IMR-90 (cell line): ENCODE measurements around the gene OR2G6. TPM values are rescaled to one million over a fixed set of nuclear protein-coding genes. Genes with fewer than 3 reads are reported as not detected.
"Not testable (repeated sequence)": the region's sequence is repeated elsewhere in the genome, so short reads cannot be mapped to it uniquely, and the experiment has no call there.

Experiments used
- ATAC-seq: fragments of 200-7000 bp; cut with Tn5 transposase; 2 replicates; pipeline ENCODE4 v1.9.1; 2020; ENCODE audit warnings: low read depth, mild to moderate bottlenecking, moderate library complexity
- BruUV-seq: library from RNA; stranded (reverse); fragments of 400-500 nt; replicated peaks from 2 replicates; lab custom pipeline; 2021; lab: Mats Ljungman, UMichigan
- CTCF ChIA-PET: fragments of 300-600 bp; formaldehyde crosslinking; extraction: SDS; loops from one replicate; lab custom pipeline; 2021; ENCODE audit warnings: antibody characterized with exemption; lab: Yijun Ruan, JAX
- POLR2A ChIA-PET: fragments of 300-600 bp; sonication (Branson Sonifier 250); formaldehyde crosslinking; loops from one replicate; lab custom pipeline; 2022; ENCODE audit warnings: antibody characterized with exemption; ENCODE audit not compliant: unreplicated experiment; lab: Charles Lee
- DNase-seq: peaks from one replicate; pipeline ENCODE4 v3.0.0; 2013
- H2AFZ ChIP-seq: replicated peaks from 2 replicates; pipeline ENCODE3; 2013; ENCODE audit warnings: low read length, mild to moderate bottlenecking; ENCODE audit not compliant: poor library complexity
- H2AK5ac ChIP-seq: 2 replicates; pipeline ENCODE4 v1.6.1; 2013; ENCODE audit warnings: low read depth, low read length, inconsistent platforms
- H2AK9ac ChIP-seq: replicated peaks from 2 replicates; pipeline ENCODE3; 2013; ENCODE audit warnings: mild to moderate bottlenecking, low read depth, low read length, moderate library complexity; ENCODE audit not compliant: poor library complexity
- H2BK120ac ChIP-seq: 2 replicates; pipeline ENCODE4 v1.6.1; 2013; ENCODE audit warnings: low read depth, low read length, inconsistent platforms
- H2BK15ac ChIP-seq: 3 replicates; pipeline ENCODE4 v1.6.1; 2013; ENCODE audit warnings: low read depth, low read length, inconsistent platforms
- H2BK20ac ChIP-seq: 2 replicates; pipeline ENCODE4 v1.6.1; 2013; ENCODE audit warnings: low read depth, mild to moderate bottlenecking, inconsistent platforms, low read length, moderate library complexity
- H2BK5ac ChIP-seq: 2 replicates; pipeline ENCODE4 v1.6.1; 2013; ENCODE audit warnings: mild to moderate bottlenecking, low read depth, low read length, inconsistent platforms; ENCODE audit not compliant: poor library complexity, severe bottlenecking
- H3K14ac ChIP-seq: replicated peaks from 2 replicates; pipeline ENCODE4 v1.6.1; 2013; ENCODE audit warnings: low read depth, low read length, inconsistent platforms
- H3K18ac ChIP-seq: 2 replicates; pipeline ENCODE4 v1.6.1; 2013; ENCODE audit warnings: low read depth, low read length, control low read depth
- H3K23ac ChIP-seq: 2 replicates; pipeline ENCODE4 v1.6.1; 2013; ENCODE audit warnings: low read depth, low read length, inconsistent platforms
- H3K27ac ChIP-seq: 2 replicates; pipeline ENCODE4 v1.5.1; 2013; ENCODE audit warnings: mild to moderate bottlenecking, control low read depth, low read length; ENCODE audit not compliant: insufficient read depth
- H3K27me3 ChIP-seq: 2 replicates; pipeline ENCODE4 v1.6.1; 2013; ENCODE audit warnings: low read length; ENCODE audit not compliant: control insufficient read depth, insufficient read depth
- H3K36me3 ChIP-seq: 2 replicates; pipeline ENCODE4 v1.6.1; 2013; ENCODE audit warnings: low read length, mixed read lengths; ENCODE audit not compliant: control insufficient read depth, insufficient read depth
- H3K4ac ChIP-seq: 2 replicates; pipeline ENCODE4 v1.6.1; 2013; ENCODE audit warnings: low read depth, low read length, inconsistent platforms
- H3K4me1 ChIP-seq: 2 replicates; pipeline ENCODE4 v1.6.1; 2013; ENCODE audit warnings: low read length, mixed read lengths; ENCODE audit not compliant: control insufficient read depth, insufficient read depth
- H3K4me2 ChIP-seq: 2 replicates; pipeline ENCODE4 v1.6.1; 2013; ENCODE audit warnings: low read depth, mild to moderate bottlenecking, control low read depth, low read length, moderate library complexity
- H3K4me3 ChIP-seq: 2 replicates; pipeline ENCODE4 v1.5.1; 2013; ENCODE audit warnings: low read depth, mild to moderate bottlenecking, control low read depth, low read length, moderate library complexity; ENCODE audit not compliant: insufficient read depth
- H3K56ac ChIP-seq: 2 replicates; pipeline ENCODE4 v1.6.1; 2013; ENCODE audit warnings: low read length, inconsistent platforms; ENCODE audit not compliant: insufficient read depth; ENCODE audit errors: extremely low read depth
- H3K79me1 ChIP-seq, 2 experiments: 2 replicates each; pipeline ENCODE4 v1.6.1; 2013; ENCODE audit warnings: low read length in 2 of 2, inconsistent platforms in 1 of 2, low read depth in 1 of 2
- H3K9ac ChIP-seq: 2 replicates; pipeline ENCODE4 v1.6.1; 2013; ENCODE audit warnings: low read depth, low read length, control low read depth
- H3K9me1 ChIP-seq: 2 replicates; pipeline ENCODE4 v1.6.1; 2013; ENCODE audit warnings: low read length, inconsistent platforms; ENCODE audit not compliant: insufficient read depth
- H3K9me3 ChIP-seq: 2 replicates; pipeline ENCODE4 v1.6.1; 2013; ENCODE audit warnings: low read length; ENCODE audit not compliant: control insufficient read depth, insufficient read depth
- H4K20me1 ChIP-seq: 2 replicates; pipeline ENCODE4 v1.6.1; 2013; ENCODE audit warnings: low read length, inconsistent platforms; ENCODE audit not compliant: insufficient read depth
- H4K5ac ChIP-seq: 2 replicates; pipeline ENCODE4 v1.6.1; 2013; ENCODE audit warnings: mild to moderate bottlenecking, low read depth, low read length, control low read depth
- H4K8ac ChIP-seq, 2 experiments: 2 replicates each; pipeline ENCODE4 v1.6.1; 2013; ENCODE audit warnings: low read depth in 2 of 2, low read length in 2 of 2, control low read depth in 1 of 2, inconsistent platforms in 1 of 2
- H4K91ac ChIP-seq: 2 replicates; pipeline ENCODE4 v1.6.1; 2013; ENCODE audit warnings: low read depth, low read length, inconsistent platforms; ENCODE audit not compliant: insufficient read depth
- WGBS, 2 experiments: methylation state at CpG; one replicate each; pipeline versions ENCODE4 v1.1.5 to v1.1.7; 2013; ENCODE audit warnings: missing lambda C conversion rate in 2 of 2; ENCODE audit not compliant: insufficient read length in 1 of 2; ENCODE audit errors: extremely low coverage in 2 of 2; 5-methylcytosine and 5-hydroxymethylcytosine counted together
- dilution Hi-C: fragments of 300-500 bp; cut with HindIII; formaldehyde crosslinking; loops from one replicate; pipeline ENCODE4 v1.14.3; 2018; ENCODE audit warnings: low sequenced_read_pairs; ENCODE audit not compliant: unreplicated experiment
- in situ Hi-C: fragments of 300-500 bp; cut with MboI; formaldehyde crosslinking; loops from 3 replicates; pipeline ENCODE4 v1.14.3; 2019; ENCODE audit warnings: low sequenced_read_pairs, inconsistent platforms, mixed read lengths
- intact Hi-C: fragments of 100-400 bp; cut with micrococcal nuclease; formaldehyde crosslinking; loops from 2 replicates; pipeline ENCODE4 v1.10.0; 2022
- polyA plus RNA-seq, 3 experiments: library from polyadenylated mRNA; depleted of rRNA; stranded (reverse); fragments of >200 nt; gene quantifications; 2 replicates each; pipeline ENCODE4 v1.2.3, GENCODE V29; 2012; ENCODE audit warnings: low replicate concordance in 1 of 3
- total RNA-seq: library from RNA; depleted of rRNA; stranded (reverse); fragments of >200 nt; gene quantifications from 2 replicates; pipeline ENCODE4 v1.2.3, GENCODE V29; 2012

OR2G6 gene
- total and polyA plus RNA-seq, 2 of the 4 experiments (the other 2 are of a cell fraction) = not detected

GRCh38 chr1:248496661-248497060 is 11.2 kb upstream of the OR2G6 start:
- H2AK5ac ChIP-seq, H2AK9ac ChIP-seq, H4K91ac ChIP-seq, dilution Hi-C loops, H3K23ac ChIP-seq, H3K36me3 ChIP-seq, POLR2A ChIA-PET, H3K4me1 ChIP-seq, H3K27ac ChIP-seq, H3K27me3 ChIP-seq, H3K9me3 ChIP-seq, H3K18ac ChIP-seq, H3K9ac ChIP-seq, H2BK120ac ChIP-seq, H2BK20ac ChIP-seq, in situ Hi-C loops, H4K8ac ChIP-seq, ATAC-seq, DNase-seq, H4K5ac ChIP-seq, H2AFZ ChIP-seq, H3K14ac ChIP-seq, H3K79me1 ChIP-seq, H3K9me1 ChIP-seq, CTCF ChIA-PET, intact Hi-C loops, H3K4ac ChIP-seq, H4K20me1 ChIP-seq, H2BK5ac ChIP-seq, H3K4me3 ChIP-seq, BruUV-seq, H2BK15ac ChIP-seq, H3K56ac ChIP-seq, H3K4me2 ChIP-seq: not testable (repeated sequence)
- WGBS, 2 experiments = no CpG with 5 or more reads among the region's 5 CpGs

- H2BK5ac ChIP-seq, BruUV-seq, H3K36me3 ChIP-seq, H2BK120ac ChIP-seq, H3K23ac ChIP-seq, H3K18ac ChIP-seq, intact Hi-C loops, H4K8ac ChIP-seq, H3K4me3 ChIP-seq, H3K14ac ChIP-seq, H2BK20ac ChIP-seq, H2AK9ac ChIP-seq, dilution Hi-C loops, H2BK15ac ChIP-seq, H4K91ac ChIP-seq, H3K4me2 ChIP-seq, H3K4me1 ChIP-seq, H3K56ac ChIP-seq, H3K9me3 ChIP-seq, H3K9ac ChIP-seq, H4K5ac ChIP-seq, H3K79me1 ChIP-seq, H2AFZ ChIP-seq, H3K27me3 ChIP-seq, H4K20me1 ChIP-seq, ATAC-seq, H3K9me1 ChIP-seq, H3K4ac ChIP-seq, CTCF ChIA-PET, H3K27ac ChIP-seq, DNase-seq, POLR2A ChIA-PET, in situ Hi-C loops, H2AK5ac ChIP-seq: not testable (repeated sequence)
- no CpG with 5 or more reads among the region's 2 CpGs for whole genome bisulfite sequencing, 2 experiments
Observed at GRCh38 chr1:248500305-248501035, 7.4 kb upstream of the OR2G6 start.
